GM12892 (cell line): ENCODE measurements around the gene EEF1A2.

ENCODE experiments used
- DNase-seq: peaks from one replicate; pipeline ENCODE4 v3.0.0; 2011; ENCODE audit not compliant: insufficient read length
- FAIRE-seq: peaks from 2 replicates; lab custom pipeline; 2011; peaks lifted over from hg19 to GRCh38; lab: Jason Lieb, UNC
- POLR2A ChIP-seq: IDR thresholded peaks from 2 replicates; pipeline ENCODE4 v1.6.1; 2011; ENCODE audit warnings: low read depth, low read length, control low read depth
- POLR2AphosphoS5 ChIP-seq: IDR thresholded peaks from 2 replicates; pipeline ENCODE4 v1.6.1; 2011; ENCODE audit warnings: low read depth, low read length, control low read depth
- TAF1 ChIP-seq: IDR thresholded peaks from 2 replicates; pipeline ENCODE4 v1.6.1; 2011; ENCODE audit warnings: low read depth, mild to moderate bottlenecking, control low read depth, low read length, borderline replicate concordance

The EEF1A2 gene

DNA sequence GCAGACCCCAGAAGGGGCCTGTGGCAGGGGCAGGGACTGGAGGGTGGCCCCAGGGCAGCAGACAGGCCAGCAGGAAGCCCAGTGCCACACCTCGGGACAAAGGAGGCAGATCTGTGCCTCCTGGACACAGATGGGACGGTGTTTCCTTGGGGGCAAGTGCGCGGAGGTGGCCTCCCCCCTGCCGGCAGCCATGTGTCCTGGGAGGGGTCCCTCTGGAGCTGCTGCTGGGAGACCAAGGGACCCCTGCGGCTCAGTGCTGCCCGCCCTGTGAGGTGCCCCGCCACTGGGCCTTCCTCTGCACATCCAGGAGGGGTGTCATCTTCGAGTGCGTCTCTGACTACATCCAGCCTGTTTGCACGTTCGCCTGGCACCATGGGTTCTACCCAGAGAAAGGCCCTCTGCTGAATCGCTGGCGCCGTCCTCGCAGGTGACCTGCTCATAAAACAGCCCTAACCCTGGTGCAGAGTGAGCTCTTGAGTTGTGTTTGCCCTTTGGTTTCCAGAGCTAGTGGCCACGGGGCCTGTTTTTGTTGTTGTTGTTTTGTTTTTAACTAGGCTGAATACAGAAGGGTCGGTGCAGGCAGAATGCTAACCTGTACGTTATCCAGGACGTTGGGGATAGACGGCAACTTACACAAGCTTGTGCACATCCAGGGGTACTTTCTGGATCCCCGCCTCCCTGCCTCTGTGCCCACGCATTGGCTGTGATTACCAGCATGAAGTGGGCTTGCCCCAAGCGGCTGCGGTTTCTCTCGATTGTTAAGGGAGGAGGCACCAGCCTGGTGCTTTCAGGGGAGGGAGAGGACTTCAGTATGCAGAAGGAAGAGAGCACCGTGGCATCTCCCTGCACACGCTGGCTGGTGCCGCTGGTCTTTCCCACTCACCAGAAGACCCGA is 25.1 kb downstream of the EEF1A2 start:
- TF ChIP-seq POLR2AphosphoS5 (no peak), POLR2A (no peak), TAF1 (no peak)
- FAIRE-seq: no peak
- DNase-seq: no peak

DNA sequence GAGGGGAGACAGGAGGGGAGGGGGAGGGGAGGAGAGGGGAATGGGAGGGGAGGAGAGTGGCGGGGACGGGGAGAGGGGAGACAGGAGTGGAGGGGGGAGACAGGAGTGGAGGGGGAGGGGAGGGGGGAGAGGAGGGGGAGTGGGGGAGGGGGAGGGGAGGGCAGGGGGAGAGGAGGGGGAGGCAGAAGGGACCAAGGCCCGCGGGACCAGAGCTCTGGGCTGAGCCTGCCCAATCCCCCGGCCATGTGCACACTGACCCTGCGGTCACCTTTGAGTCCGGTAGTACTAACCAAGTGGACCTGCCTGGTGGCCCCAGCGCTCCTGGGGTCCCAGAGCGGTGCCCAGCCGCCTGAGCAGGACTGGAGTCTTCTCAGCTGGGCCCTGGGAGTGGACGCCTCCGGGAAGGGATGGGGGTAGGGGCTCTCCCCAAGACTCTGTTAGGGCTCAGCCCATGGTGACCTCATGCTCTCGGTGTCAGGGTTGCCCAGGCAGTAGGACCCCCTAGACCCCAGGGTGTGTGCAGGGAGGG is 26.0 kb downstream of the EEF1A2 start:
- FAIRE-seq: no peak

DNA sequence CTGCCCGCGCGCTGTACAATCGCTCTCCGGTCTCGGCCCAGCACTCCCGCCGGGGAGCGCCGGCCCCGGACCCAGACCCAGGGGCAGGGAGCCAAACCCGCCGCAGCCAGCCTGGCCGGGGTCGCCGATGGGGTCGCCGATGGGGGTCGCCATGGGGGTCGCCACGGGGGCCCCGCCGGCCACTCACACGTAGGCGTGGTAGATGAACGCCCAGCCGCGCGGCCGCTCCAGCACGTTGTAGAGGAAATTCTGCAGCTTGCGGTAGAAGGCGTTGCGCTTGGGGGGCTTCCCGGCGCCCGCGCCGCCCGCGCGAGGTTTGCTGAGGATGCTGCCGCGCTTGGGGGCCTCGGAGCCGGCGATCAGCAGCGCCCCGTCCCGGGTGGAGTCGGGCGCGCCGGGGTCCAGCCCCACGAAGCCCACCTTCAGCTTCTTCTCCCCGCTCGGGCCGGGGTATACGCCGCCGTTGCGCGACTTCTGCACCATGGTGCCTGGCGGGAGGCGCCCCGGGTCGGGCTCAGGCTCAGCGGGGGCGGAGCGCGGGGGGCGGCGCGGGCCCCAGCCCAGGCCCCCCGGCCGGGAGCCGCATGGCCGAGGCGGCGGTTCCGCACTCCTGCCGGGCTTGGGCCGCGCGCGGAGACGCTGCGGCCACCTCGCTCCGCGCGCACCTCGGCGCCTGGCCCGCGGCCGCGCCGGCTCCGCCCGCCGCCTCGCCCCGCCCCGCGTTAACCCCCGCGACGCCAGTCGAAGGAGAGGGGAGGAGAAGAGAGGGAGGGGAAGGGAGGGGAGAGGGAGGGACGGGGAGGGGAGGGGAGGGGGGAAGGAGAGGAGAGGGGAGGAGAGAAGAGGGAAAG is 26.7 kb downstream of the EEF1A2 start, which contains the start of gene KCNQ2:
TSS of gene KCNQ2 (minus strand) at position 675 of the 851 bp plus-strand sequence. CDS start at position 483, 192 bp downstream.
- TF ChIP-seq TAF1 (no peak), POLR2AphosphoS5 (no peak), POLR2A (no peak)
- DNase-seq: no peak
- no peak for FAIRE-seq

More for the DNA sequence above, 26.0 kb downstream of the EEF1A2 start:
- TF ChIP-seq POLR2A (no peak), POLR2AphosphoS5 (no peak), TAF1 (no peak)
- no peak for DNase-seq

DNA sequence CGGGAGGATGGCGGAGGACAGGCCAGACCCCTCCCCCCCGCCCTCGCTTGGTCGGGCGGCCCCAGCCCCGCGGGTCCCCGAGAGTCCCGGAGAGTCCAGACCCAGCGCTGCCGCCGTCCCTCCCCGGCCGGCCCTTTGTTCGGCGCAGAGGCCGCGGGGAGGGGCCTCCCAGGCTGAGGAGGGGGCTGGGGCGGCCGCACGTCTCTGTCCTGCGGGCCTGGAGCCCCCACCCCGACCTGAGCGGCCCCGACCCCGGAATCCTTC is 27.2 kb downstream of the EEF1A2 start:
- no peak for TF ChIP-seq TAF1
- TF ChIP-seq POLR2AphosphoS5: no peak
- TF ChIP-seq POLR2A: no peak
- DNase-seq (no peak), FAIRE-seq (no peak)

DNA sequence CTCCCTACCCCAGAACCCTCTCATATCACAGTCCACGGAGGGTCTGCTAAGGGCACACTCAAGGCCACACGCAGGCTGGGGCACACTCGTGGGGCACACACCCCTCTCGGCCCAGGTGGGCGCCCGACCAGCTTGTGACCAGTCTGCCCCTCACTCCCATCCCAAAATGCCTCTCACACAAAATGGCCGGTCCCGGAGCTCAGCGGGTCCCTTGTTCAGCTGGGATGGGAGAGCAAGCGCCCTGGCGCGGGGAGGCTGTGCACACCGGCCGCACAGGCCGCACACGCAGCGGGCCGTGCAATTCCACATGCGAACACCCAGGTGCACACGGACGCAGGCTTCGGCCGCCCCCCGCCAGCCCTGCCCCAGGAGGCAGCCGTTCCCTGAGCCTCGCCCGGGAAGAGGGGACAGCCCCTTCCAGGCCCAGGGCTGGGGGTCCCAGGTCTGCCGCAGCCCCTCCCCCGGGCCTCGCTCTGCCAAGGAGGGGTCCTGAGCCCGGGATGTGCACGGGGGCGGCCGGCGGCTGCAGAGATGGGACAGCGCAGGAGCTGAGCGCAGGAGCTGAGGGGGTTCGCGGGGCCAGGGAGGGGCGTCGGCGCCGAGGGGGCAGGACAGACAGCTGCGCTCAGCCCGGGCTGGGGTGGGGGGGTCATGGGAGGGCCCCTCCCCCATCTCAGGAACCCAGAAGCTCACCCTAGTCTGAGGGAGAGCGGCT is 27.7 kb downstream of the EEF1A2 start:
- TF ChIP-seq TAF1 (no peak), POLR2AphosphoS5 (no peak), POLR2A (no peak)
- no peak for FAIRE-seq
- no peak for DNase-seq

DNA sequence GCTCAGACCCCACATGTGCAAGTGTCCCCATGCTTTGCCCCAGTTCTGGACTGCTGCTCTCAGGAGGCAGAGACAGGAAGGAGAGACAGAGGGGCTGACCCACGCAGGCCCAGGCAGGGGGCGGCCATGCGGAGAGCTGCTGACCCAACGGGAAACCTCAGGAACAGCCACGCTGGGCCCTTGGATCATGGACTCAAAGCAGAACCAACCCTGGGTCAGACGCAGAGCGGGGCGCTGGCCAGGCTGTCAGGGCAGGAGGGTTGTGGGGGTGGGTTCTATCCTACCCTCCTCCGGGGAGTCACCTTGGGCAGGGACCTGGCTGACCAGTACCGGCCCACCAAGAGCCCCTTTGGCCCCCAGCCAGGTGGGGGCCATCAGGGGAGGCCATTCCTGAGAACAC is 28.5 kb downstream of the EEF1A2 start:
- DNase-seq: no peak
- no peak for TF ChIP-seq TAF1
- TF ChIP-seq POLR2A: no peak
- no peak for TF ChIP-seq POLR2AphosphoS5
- FAIRE-seq: no peak

DNA sequence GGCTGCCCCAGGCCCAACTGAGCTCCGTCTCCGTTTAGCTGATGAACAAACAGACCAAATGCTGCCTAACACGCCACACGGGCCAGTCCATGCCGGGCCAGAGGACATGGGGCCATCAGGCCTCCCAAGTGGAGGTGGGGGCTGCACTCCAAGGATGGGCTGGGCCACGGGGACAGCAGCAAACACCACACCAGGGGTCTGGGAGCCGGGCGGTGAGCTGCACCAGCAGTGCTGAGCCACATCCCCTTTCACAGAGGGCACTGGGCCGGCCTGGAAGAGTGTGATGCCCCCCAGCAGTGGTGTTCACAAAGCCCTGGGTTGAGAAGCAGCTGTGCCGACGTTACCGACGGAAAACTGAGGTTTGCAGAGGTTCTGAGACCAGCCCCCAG is 29.2 kb downstream of the EEF1A2 start:
- TF ChIP-seq POLR2A (no peak), POLR2AphosphoS5 (no peak), TAF1 (no peak)
- DNase-seq (no peak), FAIRE-seq (no peak)

DNA sequence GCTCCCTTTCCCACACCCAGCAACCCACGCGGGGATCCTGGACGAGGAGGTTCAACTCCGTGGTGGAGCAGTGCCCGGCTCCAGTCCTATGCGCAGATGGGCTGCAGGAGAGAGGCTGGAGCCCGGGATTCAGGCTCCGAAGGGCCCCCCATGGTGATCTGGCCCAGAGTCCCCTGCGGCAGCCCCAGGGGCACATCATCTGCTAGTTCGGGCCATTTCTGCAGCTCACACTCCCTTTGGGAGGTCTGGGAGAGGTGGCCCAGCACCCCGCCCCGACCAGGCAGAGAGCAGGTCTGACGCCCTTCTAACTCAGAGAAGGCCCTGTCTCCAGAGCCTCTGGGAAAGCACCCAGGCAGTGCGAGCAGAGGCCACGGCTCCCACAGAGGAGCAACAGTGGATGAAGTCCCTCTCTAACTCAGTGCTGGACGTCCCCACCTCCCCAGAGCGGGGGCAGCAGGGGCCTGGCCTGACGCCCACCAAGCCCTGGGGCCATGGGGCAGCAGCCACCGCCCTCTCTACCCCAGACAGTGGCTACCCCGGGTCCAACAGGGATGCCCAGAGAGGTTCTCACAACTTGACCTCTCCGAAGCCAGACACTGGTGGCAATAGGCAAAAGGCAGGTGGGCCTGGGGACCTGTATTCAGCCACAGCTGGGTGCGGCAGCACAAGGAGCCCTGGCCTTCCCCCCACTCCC is 29.7 kb downstream of the EEF1A2 start:
- FAIRE-seq (no peak), DNase-seq (no peak)
- TF ChIP-seq TAF1 (no peak), POLR2AphosphoS5 (no peak), POLR2A (no peak)

DNA sequence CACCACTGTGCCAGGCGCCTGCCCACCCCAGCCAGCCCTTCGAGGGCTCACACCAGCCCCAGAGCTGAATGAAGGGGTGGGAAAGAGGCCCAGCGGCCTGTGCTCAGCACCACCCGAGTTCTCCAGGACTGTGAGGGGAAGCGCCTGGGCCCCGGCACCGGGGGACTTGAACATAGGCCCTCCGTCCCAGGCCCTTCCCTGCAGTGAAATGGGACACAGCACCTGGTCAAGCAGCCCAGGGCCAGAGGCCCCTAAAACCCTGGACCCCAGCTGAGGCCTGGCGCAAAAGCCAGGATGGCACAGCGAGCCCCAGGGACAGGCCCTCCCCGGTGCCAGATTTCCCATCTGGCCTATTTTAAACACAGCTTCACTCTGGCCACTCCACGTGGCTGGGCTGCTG is 30.5 kb downstream of the EEF1A2 start:
- DNase-seq (no peak), FAIRE-seq (no peak)
- TF ChIP-seq TAF1 (no peak), POLR2AphosphoS5 (no peak), POLR2A (no peak)

DNA sequence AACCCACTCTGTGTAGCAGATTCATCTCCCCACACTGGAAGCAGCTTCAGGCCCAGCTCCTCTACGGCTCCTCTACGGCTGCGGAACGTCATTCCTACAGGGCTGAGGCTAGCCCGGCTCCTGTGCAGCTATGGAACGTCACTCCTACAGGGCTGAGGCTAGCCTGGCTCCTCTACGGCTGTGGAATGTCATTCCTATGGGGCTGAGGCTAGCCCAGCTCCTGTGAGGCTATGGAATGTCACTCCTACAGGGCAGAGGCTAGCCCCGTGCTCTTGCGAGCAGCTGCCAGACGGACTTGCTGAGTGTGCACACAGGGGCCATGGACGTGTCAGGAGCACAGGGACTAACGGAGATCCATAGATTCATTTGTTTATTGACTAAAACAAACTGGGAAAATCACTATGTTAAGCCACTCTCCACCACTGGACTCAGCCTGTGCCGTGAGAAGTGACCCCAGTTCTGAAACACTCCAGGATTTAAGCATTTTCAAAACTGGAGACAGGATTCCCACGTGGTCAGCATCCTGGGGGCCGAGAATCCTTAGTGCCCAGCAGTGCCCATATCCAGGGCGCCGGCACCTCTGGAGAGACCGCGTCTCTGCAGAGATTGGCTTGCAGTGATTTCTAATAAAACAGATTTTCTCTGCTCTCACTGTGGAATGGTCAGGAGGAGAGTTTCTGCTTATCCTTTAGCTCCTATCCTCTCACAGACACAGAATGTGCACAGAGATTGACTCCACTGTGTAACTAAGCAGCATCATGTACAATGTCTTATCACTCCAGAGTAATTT is 31.4 kb downstream of the EEF1A2 start:
- FAIRE-seq (no peak), DNase-seq (no peak)
- TF ChIP-seq POLR2A (no peak), TAF1 (no peak), POLR2AphosphoS5 (no peak)
